ENCODE measurements around the gene PSTPIP1.

PSTPIP1 gene

GRCh38 chr15:77010857-77011256 lies 15.9 kb downstream of the PSTPIP1 start:
- no peak for TF ChIP-seq CTCF (IDR thresholded peaks at IDR 0.05; ENCODE audit: insufficient read depth, low read length, missing control alignments)
- DNase-seq (ENCODE audit: low read depth, low spot score): no peak
- ChIA-PET CTCF (interaction anchor here (1.0 to 1.3 kb wide), 2 partner anchors 11 to 12 kb away, joined by 3 to 4 read pairs; no protein-coding TSS in a partner anchor), POLR2A (no interaction called here)
- H3K4me3 ChIP-seq (ENCODE audit: low read depth, low read length): no peak overlapping the region

- CTCF ChIA-PET: no interaction called here
- POLR2A ChIA-PET: no interaction called here
- DNase-seq (ENCODE audit: low read depth, low spot score): no peak
- TF ChIP-seq CTCF (IDR thresholded peaks at IDR 0.05; ENCODE audit: insufficient read depth, low read length, missing control alignments): no peak
- H3K4me3 ChIP-seq (ENCODE audit: low read depth, low read length): no peak overlapping the region
Measured at GRCh38 chr15:77012117-77012712, 17.3 kb downstream of the PSTPIP1 start.

- DNase-seq (ENCODE audit: low read depth, low spot score): no peak
- POLR2A ChIA-PET: no interaction called here
- H3K4me3 ChIP-seq (ENCODE audit: low read depth, low read length): no peak overlapping the region
- CTCF ChIA-PET: interaction anchor here (1.6 kb wide), 1 partner anchor 11 kb away, joined by 4 read pairs; no protein-coding TSS in a partner anchor
- no peak for TF ChIP-seq CTCF (IDR thresholded peaks at IDR 0.05; ENCODE audit: insufficient read depth, low read length, missing control alignments)
Measured at GRCh38 chr15:77012868-77013267, 17.9 kb downstream of the PSTPIP1 start.

- TF ChIP-seq CTCF (IDR thresholded peaks at IDR 0.05; ENCODE audit: insufficient read depth, low read length, missing control alignments): no peak
- CTCF ChIA-PET: interaction anchor here (1.6 kb wide), 1 partner anchor 10 kb away, joined by 4 read pairs; no protein-coding TSS in a partner anchor
- H3K4me3 ChIP-seq (ENCODE audit: low read depth, low read length): no peak overlapping the region
- POLR2A ChIA-PET: no interaction called here
- DNase-seq (ENCODE audit: low read depth, low spot score): no peak
Measured at GRCh38 chr15:77013776-77014131, 18.8 kb downstream of the PSTPIP1 start.

GRCh38 chr15:77014132-77015081 lies 19.5 kb downstream of the PSTPIP1 start:
- no peak overlapping the region for H3K4me3 ChIP-seq (ENCODE audit: low read depth, low read length)
- no peak for DNase-seq (ENCODE audit: low read depth, low spot score)
- ChIA-PET POLR2A (no interaction called here), CTCF (interaction anchor here (1.6 kb wide), 1 partner anchor 9 kb away, joined by 4 read pairs; no protein-coding TSS in a partner anchor)
- TF ChIP-seq CTCF (IDR thresholded peaks at IDR 0.05; ENCODE audit: insufficient read depth, low read length, missing control alignments): no peak

- CTCF ChIA-PET: interaction anchor here (0.9 to 1.2 kb wide), 2 partner anchors 20 to 103 kb away, joined by 3 read pairs; no protein-coding TSS in a partner anchor
- POLR2A ChIA-PET: no interaction called here
- no peak overlapping the region for H3K4me3 ChIP-seq (ENCODE audit: low read depth, low read length)
- TF ChIP-seq CTCF (IDR thresholded peaks at IDR 0.05; ENCODE audit: insufficient read depth, low read length, missing control alignments): no peak
- no peak for DNase-seq (ENCODE audit: low read depth, low spot score)
Measured at GRCh38 chr15:77015646-77016320, 20.9 kb downstream of the PSTPIP1 start.

Data from AG04449 (cell line).